ENCODE data around the gene SUN5. TPM values are rescaled to one million over a fixed set of nuclear protein-coding genes. Genes with fewer than 3 reads are reported as not detected.

The SUN5 gene
- total RNA-seq, 4 donors from 2014 or later, result not detected

- H3K9me3 ChIP-seq, result peaks cover 0 to 10% of the 10 kb centered on the region in 2 donors
- intact Hi-C loops (cut with DNase I; ENCODE audit: low total_unique reads), result no loop called here
- no peak for DNase-seq
- 21% methylated on average over 1 of the region's 1 CpG; no CpG with 5 or more reads in 1 of the 2 donors for WGBS, 2 donors (ENCODE audit: low coverage in 1 of 2)
- in situ Hi-C loops (cut with MboI; ENCODE audit: low pct_ligation_motif_present in 1 of 4, low pct_unique_long_range_greater_than_20kb in 1 of 4, low sequenced_read_pairs in 3 of 4), result no loop called here
- no peaks in the 10 kb centered on the region for H3K27me3 ChIP-seq
- H3K4me1 ChIP-seq, result no peaks in the 10 kb centered on the region
- no peaks in the 10 kb centered on the region for H3K36me3 ChIP-seq
- H3K27ac ChIP-seq, result no peak overlapping the region
- TF ChIP-seq CTCF (IDR thresholded peaks at IDR 0.05), result no peak
- no peak for TF ChIP-seq EP300 (IDR thresholded peaks at IDR 0.05; ENCODE audit: low read depth)
- TF ChIP-seq POLR2A (IDR thresholded peaks at IDR 0.05), result no peak
- TF ChIP-seq POLR2AphosphoS5 (IDR thresholded peaks at IDR 0.05), result no peak
- H3K4me3 ChIP-seq, result no peak overlapping the region
Measured at GRCh38 chr20:33043731-33044181, 39.5 kb upstream of the SUN5 start.

- no peaks in the 10 kb centered on the region for H3K4me1 ChIP-seq
- H3K4me3 ChIP-seq, result no peak overlapping the region
- intact Hi-C loops (cut with DNase I; ENCODE audit: low total_unique reads) (no loop called here), in situ Hi-C loops (cut with MboI; ENCODE audit: low pct_ligation_motif_present in 1 of 4, low pct_unique_long_range_greater_than_20kb in 1 of 4, low sequenced_read_pairs in 3 of 4) (no loop called here)
- no peaks in the 10 kb centered on the region for H3K36me3 ChIP-seq
- peaks cover 0 to 10% of the 10 kb centered on the region in 2 donors for H3K9me3 ChIP-seq
- no peak for DNase-seq
- TF ChIP-seq POLR2AphosphoS5 (IDR thresholded peaks at IDR 0.05), result no peak
- TF ChIP-seq POLR2A (IDR thresholded peaks at IDR 0.05), result no peak
- no peak for TF ChIP-seq EP300 (IDR thresholded peaks at IDR 0.05; ENCODE audit: low read depth)
- no peak for TF ChIP-seq CTCF (IDR thresholded peaks at IDR 0.05)
- H3K27me3 ChIP-seq, result no peaks in the 10 kb centered on the region
- WGBS, 2 donors (ENCODE audit: low coverage in 1 of 2), result 25 to 52% methylated on average over 1 to 2 of the region's 2 CpGs
- H3K27ac ChIP-seq, result no peak overlapping the region
Measured at GRCh38 chr20:33042983-33043730, 38.9 kb upstream of the SUN5 start.

DNA sequence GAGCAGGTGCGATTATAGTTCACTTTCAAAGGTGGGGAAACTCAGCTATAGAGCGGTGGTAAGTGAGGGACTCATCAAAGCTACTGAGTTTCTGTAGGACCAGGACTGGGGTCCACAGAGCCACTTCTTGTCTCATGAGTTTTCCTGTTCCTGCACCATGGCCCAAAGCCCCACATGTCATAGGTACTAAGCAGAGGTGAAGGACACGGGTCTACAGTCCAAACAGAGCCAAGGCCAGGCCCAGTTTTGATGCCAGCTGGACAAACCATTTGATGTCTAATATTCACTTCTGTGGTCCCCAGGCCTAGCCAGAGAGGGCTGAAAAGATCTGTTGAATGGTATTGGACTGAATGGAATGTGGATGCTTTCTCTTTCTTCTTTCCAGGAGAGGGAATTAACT, 38.2 kb upstream of the SUN5 start:
- no peak overlapping the region for H3K27ac ChIP-seq
- intact Hi-C loops (cut with DNase I; ENCODE audit: low total_unique reads), result no loop called here
- no peak for TF ChIP-seq POLR2AphosphoS5 (IDR thresholded peaks at IDR 0.05)
- TF ChIP-seq CTCF (IDR thresholded peaks at IDR 0.05), result no peak
- no peak for TF ChIP-seq POLR2A (IDR thresholded peaks at IDR 0.05)
- TF ChIP-seq EP300 (IDR thresholded peaks at IDR 0.05; ENCODE audit: low read depth), result no peak
- WGBS, 2 donors (ENCODE audit: low coverage in 1 of 2), result 80 to 87% methylated on average over 3 of the region's 3 CpGs
- H3K36me3 ChIP-seq, result no peaks in the 10 kb centered on the region
- no peak overlapping the region for H3K4me3 ChIP-seq
- peaks cover 0 to 10% of the 10 kb centered on the region in 2 donors for H3K9me3 ChIP-seq
- DNase-seq, result no peak
- in situ Hi-C loops (cut with MboI; ENCODE audit: low pct_ligation_motif_present in 1 of 4, low pct_unique_long_range_greater_than_20kb in 1 of 4, low sequenced_read_pairs in 3 of 4), result no loop called here
- no peaks in the 10 kb centered on the region for H3K4me1 ChIP-seq
- H3K27me3 ChIP-seq, result no peaks in the 10 kb centered on the region

GRCh38 chr20:33038243-33038642, 34.0 kb upstream of the SUN5 start:
- DNase-seq, result no peak
- H3K36me3 ChIP-seq, result no peaks in the 10 kb centered on the region
- 91 to 95% methylated on average over 4 of the region's 4 CpGs for whole genome bisulfite sequencing, 2 donors (ENCODE audit: low coverage in 1 of 2)
- in situ Hi-C loops (cut with MboI; ENCODE audit: low pct_ligation_motif_present in 1 of 4, low pct_unique_long_range_greater_than_20kb in 1 of 4, low sequenced_read_pairs in 3 of 4), result no loop called here
- intact Hi-C loops (cut with DNase I; ENCODE audit: low total_unique reads), result no loop called here
- TF ChIP-seq CTCF (IDR thresholded peaks at IDR 0.05) (no peak), POLR2AphosphoS5 (IDR thresholded peaks at IDR 0.05) (no peak), POLR2A (IDR thresholded peaks at IDR 0.05) (no peak), EP300 (IDR thresholded peaks at IDR 0.05; ENCODE audit: low read depth) (no peak)
- H3K27me3 ChIP-seq, result no peaks in the 10 kb centered on the region
- no peak overlapping the region for H3K4me3 ChIP-seq
- H3K4me1 ChIP-seq, result no peaks in the 10 kb centered on the region
- H3K9me3 ChIP-seq, result no peaks in the 10 kb centered on the region
- no peak overlapping the region for H3K27ac ChIP-seq
